HG03064 (cell line): ENCODE data around the gene SLC45A3.

Experiments used
- ATAC-seq: cut with Tn5 transposase; IDR thresholded peaks from one replicate; pipeline ENCODE4 v1.9.1; 2021; ENCODE audit warnings: low read depth; ENCODE audit not compliant: unreplicated experiment

Gene SLC45A3

GRCh38 chr1:205701891-205702290 lies 21.6 kb upstream of the SLC45A3 start:
- ATAC-seq, result no peak

GRCh38 chr1:205701420-205701819 lies 21.1 kb upstream of the SLC45A3 start:
- ATAC-seq, result no peak

GRCh38 chr1:205700865-205701401 lies 20.6 kb upstream of the SLC45A3 start:
- no peak for ATAC-seq

GRCh38 chr1:205699416-205699815 lies 19.1 kb upstream of the SLC45A3 start:
- no peak for ATAC-seq

GRCh38 chr1:205698921-205699320 lies 18.6 kb upstream of the SLC45A3 start:
- ATAC-seq, result no peak

- no peak for ATAC-seq
These were observed 13.2 kb upstream of the SLC45A3 start for GRCh38 chr1:205693421-205693991.

GRCh38 chr1:205692423-205692822 lies 12.1 kb upstream of the SLC45A3 start:
- no peak for ATAC-seq

GRCh38 chr1:205690122-205690756 lies 9.9 kb upstream of the SLC45A3 start:
- ATAC-seq, result no peak

- ATAC-seq, result no peak
These were observed 9.2 kb upstream of the SLC45A3 start for GRCh38 chr1:205689479-205689878.

GRCh38 chr1:205688171-205689080 lies 8.1 kb upstream of the SLC45A3 start:
- ATAC-seq, result no peak

GRCh38 chr1:205687242-205687641 lies 6.9 kb upstream of the SLC45A3 start:
- ATAC-seq, result no peak

- no peak for ATAC-seq
These were observed 1.1 kb upstream of the SLC45A3 start for GRCh38 chr1:205681364-205681763.

GRCh38 chr1:205678286-205679111 lies 1.8 kb downstream of the SLC45A3 start:
- ATAC-seq, result no peak

GRCh38 chr1:205677167-205677566 lies 3.1 kb downstream of the SLC45A3 start:
- ATAC-seq, result no peak

- no peak for ATAC-seq
These were observed 3.7 kb downstream of the SLC45A3 start for GRCh38 chr1:205676597-205676996.

GRCh38 chr1:205676002-205676401 lies 4.3 kb downstream of the SLC45A3 start:
- no peak for ATAC-seq

- no peak for ATAC-seq
These were observed 5.1 kb downstream of the SLC45A3 start for GRCh38 chr1:205675247-205675646.

GRCh38 chr1:205672970-205673369 lies 7.3 kb downstream of the SLC45A3 start:
- no peak for ATAC-seq

GRCh38 chr1:205672395-205672889 lies 7.9 kb downstream of the SLC45A3 start:
- no peak for ATAC-seq
